Neural progenitor cell (in vitro differentiated cells): ENCODE results near the gene RNF39.

Experiments used
- EZH2 ChIP-seq: fragments of 200-600 bp; sonication (generic); IDR thresholded peaks from 2 replicates; pipeline ENCODE4 v1.6.1; 2017; ENCODE audit warnings: antibody characterized with exemption, mild to moderate bottlenecking, moderate library complexity
- TF ChIP-seq, protein P1 (sequence below): fragments of 200-600 bp; sonication (generic); IDR thresholded peaks from 2 replicates; pipeline ENCODE4 v1.5.1; 2017; ENCODE audit warnings: antibody characterized with exemption, mild to moderate bottlenecking

DNA sequence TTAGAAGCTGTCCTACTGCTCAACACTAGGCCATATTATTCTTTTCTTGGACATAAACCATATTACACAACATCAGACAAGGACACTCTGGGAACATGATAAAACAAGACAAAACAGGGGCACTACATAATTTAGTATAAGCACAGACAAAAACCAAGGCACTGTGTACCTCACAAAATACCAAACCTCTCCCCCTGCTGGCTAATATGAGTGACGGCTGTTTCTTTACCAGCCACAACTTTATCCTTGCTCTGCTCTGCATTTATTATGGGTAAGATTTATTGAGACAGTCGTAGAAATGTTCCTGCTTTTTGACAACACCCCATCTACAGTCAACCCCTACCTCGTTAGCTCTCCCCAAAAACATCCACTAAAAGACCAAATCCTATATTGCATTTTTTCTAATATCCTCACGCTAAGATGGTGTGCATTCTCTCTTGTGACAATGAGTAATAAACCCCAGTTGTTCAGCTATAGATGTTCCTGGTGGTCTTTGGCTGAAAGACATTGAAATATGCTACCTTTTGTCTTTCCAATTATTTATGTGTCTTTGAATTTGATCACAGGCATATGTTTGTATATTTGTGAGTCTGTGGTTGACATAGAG is 38.3 kb downstream of the RNF39 start:
- TF ChIP-seq, protein P1, sequence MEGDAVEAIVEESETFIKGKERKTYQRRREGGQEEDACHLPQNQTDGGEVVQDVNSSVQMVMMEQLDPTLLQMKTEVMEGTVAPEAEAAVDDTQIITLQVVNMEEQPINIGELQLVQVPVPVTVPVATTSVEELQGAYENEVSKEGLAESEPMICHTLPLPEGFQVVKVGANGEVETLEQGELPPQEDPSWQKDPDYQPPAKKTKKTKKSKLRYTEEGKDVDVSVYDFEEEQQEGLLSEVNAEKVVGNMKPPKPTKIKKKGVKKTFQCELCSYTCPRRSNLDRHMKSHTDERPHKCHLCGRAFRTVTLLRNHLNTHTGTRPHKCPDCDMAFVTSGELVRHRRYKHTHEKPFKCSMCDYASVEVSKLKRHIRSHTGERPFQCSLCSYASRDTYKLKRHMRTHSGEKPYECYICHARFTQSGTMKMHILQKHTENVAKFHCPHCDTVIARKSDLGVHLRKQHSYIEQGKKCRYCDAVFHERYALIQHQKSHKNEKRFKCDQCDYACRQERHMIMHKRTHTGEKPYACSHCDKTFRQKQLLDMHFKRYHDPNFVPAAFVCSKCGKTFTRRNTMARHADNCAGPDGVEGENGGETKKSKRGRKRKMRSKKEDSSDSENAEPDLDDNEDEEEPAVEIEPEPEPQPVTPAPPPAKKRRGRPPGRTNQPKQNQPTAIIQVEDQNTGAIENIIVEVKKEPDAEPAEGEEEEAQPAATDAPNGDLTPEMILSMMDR, result peak; percentile 55
- no peak for TF ChIP-seq EZH2
